ENCODE measurements around the gene MTRR.

DNA sequence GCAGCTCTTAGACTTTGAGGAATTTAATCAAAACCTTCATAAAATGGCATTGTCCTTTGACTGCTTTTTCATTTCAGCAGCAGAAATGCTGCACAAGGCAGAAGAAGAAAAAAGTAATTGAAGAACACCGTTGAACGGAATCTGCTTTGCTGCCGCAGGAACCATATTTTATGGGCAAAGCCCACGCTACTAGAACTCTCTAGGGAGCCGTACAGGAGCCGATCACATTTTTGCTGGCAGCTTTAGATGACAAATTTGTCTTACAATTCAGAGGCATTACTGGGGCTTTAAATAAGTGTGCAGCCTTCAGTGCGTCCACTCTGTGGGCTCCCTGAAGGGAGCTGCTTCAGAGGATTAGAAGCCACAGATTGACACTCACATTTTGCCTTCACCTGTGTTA lies 23.4 kb upstream of the MTRR start:
- no peak for TF ChIP-seq BHLHE40 (IDR thresholded peaks at IDR 0.05; ENCODE audit: borderline replicate concordance)
- no peak for TF ChIP-seq HDGF (IDR thresholded peaks at IDR 0.05; ENCODE audit: borderline replicate concordance)
- no peak for TF ChIP-seq TARDBP (IDR thresholded peaks at IDR 0.05)

Measured in HEK293T (cell line).